Ovary (tissue), 3 donors: ENCODE measurements around the gene SEMA6A.

Source experiments
- CTCF ChIP-seq, 3 donors: fragments of 450-650 bp in 2 of 3; fragments of 200-600 bp in 1 of 3; IDR thresholded peaks; one replicate each; pipeline versions ENCODE4 v1.5.1 to v1.8.0; 2016 to 2022; ENCODE audit warnings: antibody characterized with exemption in 3 of 3, mild to moderate bottlenecking in 1 of 3
- POLR2A ChIP-seq: fragments of 450-650 bp; IDR thresholded peaks from one replicate; pipeline ENCODE4 v1.6.1; 2017; ENCODE audit warnings: antibody characterized with exemption, mild to moderate bottlenecking, moderate library complexity
- donor health status: DM: no; HTN: no; CAD: no.

DNA sequence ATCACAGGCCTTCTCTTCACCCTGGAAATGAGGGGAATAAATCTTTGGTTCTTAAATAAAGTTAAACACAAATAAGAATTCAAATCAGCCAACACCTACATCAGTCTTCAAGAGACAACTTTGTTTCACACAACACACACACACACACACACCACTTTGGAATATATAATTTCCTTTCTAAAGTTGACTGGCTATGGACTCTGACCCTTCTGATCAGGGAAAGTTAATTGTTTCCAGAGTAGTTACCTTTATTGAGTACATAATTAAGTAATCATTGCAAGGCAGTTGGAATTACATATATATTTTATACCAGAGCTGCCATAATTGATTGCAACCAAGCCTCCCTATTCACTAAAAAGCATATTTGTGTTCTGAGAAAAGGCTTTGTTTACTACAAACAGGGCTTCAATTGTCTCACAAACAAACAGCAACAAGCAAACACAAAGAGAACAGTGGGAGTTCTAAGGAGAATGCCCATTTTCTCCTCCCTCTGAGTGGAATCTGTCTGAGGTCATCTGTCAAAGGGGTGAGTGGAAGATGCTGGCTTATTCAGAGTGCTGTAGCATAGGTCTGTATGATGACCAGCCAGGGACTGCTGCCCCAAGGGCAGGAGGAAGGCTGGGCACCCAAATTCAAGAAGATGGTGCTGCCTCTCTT is 136.6 kb downstream of the SEMA6A start:
- no peak for TF ChIP-seq CTCF (IDR thresholded peaks at IDR 0.05)
- TF ChIP-seq POLR2A = no peak
